Keratinocyte (primary cell): ENCODE results near the gene NELL1.

Experiments used
- EZH2 ChIP-seq: IDR thresholded peaks from one replicate; pipeline ENCODE4 v1.6.1; 2012; ENCODE audit warnings: inconsistent platforms, mild to moderate bottlenecking, low read length, moderate library complexity
- TF ChIP-seq, protein P1 (sequence below), 3 experiments: IDR thresholded peaks in 1 of 3; conservative IDR thresholded peaks in 1 of 3; optimal IDR thresholded peaks in 1 of 3; 2 replicates in 2 of 3; 3 replicates in 1 of 3; pipeline versions ENCODE3 to v1.5.1; 2011; ENCODE audit warnings: low read length in 3 of 3, mild to moderate bottlenecking in 3 of 3, moderate library complexity in 2 of 3, control low read depth in 1 of 3, inconsistent platforms in 1 of 3; ENCODE audit not compliant: insufficient read depth in 2 of 3; ENCODE audit errors: extremely low read depth in 1 of 3

GRCh38 chr11:21301981-21302380, 632.6 kb downstream of the NELL1 start:
- TF ChIP-seq, protein P1, sequence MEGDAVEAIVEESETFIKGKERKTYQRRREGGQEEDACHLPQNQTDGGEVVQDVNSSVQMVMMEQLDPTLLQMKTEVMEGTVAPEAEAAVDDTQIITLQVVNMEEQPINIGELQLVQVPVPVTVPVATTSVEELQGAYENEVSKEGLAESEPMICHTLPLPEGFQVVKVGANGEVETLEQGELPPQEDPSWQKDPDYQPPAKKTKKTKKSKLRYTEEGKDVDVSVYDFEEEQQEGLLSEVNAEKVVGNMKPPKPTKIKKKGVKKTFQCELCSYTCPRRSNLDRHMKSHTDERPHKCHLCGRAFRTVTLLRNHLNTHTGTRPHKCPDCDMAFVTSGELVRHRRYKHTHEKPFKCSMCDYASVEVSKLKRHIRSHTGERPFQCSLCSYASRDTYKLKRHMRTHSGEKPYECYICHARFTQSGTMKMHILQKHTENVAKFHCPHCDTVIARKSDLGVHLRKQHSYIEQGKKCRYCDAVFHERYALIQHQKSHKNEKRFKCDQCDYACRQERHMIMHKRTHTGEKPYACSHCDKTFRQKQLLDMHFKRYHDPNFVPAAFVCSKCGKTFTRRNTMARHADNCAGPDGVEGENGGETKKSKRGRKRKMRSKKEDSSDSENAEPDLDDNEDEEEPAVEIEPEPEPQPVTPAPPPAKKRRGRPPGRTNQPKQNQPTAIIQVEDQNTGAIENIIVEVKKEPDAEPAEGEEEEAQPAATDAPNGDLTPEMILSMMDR (optimal IDR thresholded peaks at IDR 0.05 in 1 of 3, IDR thresholded peaks at IDR 0.05 in 1 of 3, conservative IDR thresholded peaks at IDR 0.05 in 1 of 3; ENCODE audit: extremely low read depth in 1 of 3, insufficient read depth in 2 of 3, low read length in 3 of 3) = no peak
- TF ChIP-seq EZH2 = no peak
